Keratinocyte (primary cell): Measurements from ENCODE around the gene CLDN18. TPM values are rescaled to one million over a fixed set of nuclear protein-coding genes. Genes with fewer than 3 reads are reported as not detected.

Experiments used
- DNase-seq: peaks from one replicate; pipeline ENCODE4 v3.0.0-alpha.2; 2011; ENCODE audit warnings: low read depth, missing footprints, low spot score
- FAIRE-seq: peaks from 2 replicates; lab custom pipeline; 2011; peaks lifted over from hg19 to GRCh38; lab: Jason Lieb, UNC
- H2AFZ ChIP-seq: 2 replicates; pipeline ENCODE4 v1.6.0; 2012; ENCODE audit warnings: low read length, control low read depth, inconsistent platforms; ENCODE audit not compliant: control insufficient read depth
- H3K27ac ChIP-seq: 2 replicates; pipeline ENCODE4 v1.5.1; 2011; ENCODE audit warnings: low read length; ENCODE audit not compliant: control insufficient read depth, insufficient read depth
- H3K27me3 ChIP-seq: 3 replicates; pipeline ENCODE4 v1.6.0; 2011; ENCODE audit warnings: low read length; ENCODE audit not compliant: control insufficient read depth, insufficient read depth; ENCODE audit errors: extremely low read depth
- H3K36me3 ChIP-seq, 2 experiments: 2 replicates in 1 of 2; 3 replicates in 1 of 2; pipeline ENCODE4 v1.5.1; 2011; ENCODE audit warnings: low read length in 2 of 2, mild to moderate bottlenecking in 1 of 2; ENCODE audit not compliant: control insufficient read depth in 2 of 2, insufficient read depth in 2 of 2; ENCODE audit errors: extremely low read depth in 1 of 2
- H3K4me1 ChIP-seq: 3 replicates; pipeline ENCODE4 v1.5.1; 2011; ENCODE audit warnings: low read length; ENCODE audit not compliant: control insufficient read depth, insufficient read depth; ENCODE audit errors: extremely low read depth
- H3K4me2 ChIP-seq: 3 replicates; pipeline ENCODE4 v1.6.0; 2011; ENCODE audit warnings: low read depth, low read length; ENCODE audit not compliant: control insufficient read depth, insufficient read depth; ENCODE audit errors: extremely low read depth
- H3K4me3 ChIP-seq, 3 experiments: fragments of 200-600 bp in 1 of 3; sonication (generic) in 1 of 3; 2 replicates in 2 of 3; 3 replicates in 1 of 3; pipeline ENCODE4 v1.5.1; 2011 to 2016; ENCODE audit warnings: low read length in 3 of 3, mild to moderate bottlenecking in 3 of 3, control low read depth in 2 of 3, inconsistent platforms in 1 of 3, low read depth in 1 of 3, mixed read lengths in 1 of 3, mixed run types in 1 of 3, moderate library complexity in 1 of 3; ENCODE audit not compliant: control insufficient read depth in 2 of 3, insufficient read depth in 2 of 3; ENCODE audit errors: extremely low read depth in 1 of 3
- H3K79me2 ChIP-seq: 2 replicates; pipeline ENCODE4 v1.6.0; 2012; ENCODE audit warnings: low read length; ENCODE audit not compliant: control insufficient read depth, insufficient read depth
- H3K9ac ChIP-seq: 3 replicates; pipeline ENCODE4 v1.6.0; 2011; ENCODE audit warnings: low read length; ENCODE audit not compliant: control insufficient read depth, insufficient read depth; ENCODE audit errors: extremely low read depth
- H3K9me1 ChIP-seq: 3 replicates; pipeline ENCODE4 v1.6.0; 2011; ENCODE audit warnings: low read length; ENCODE audit not compliant: control insufficient read depth, insufficient read depth; ENCODE audit errors: extremely low read depth
- H3K9me3 ChIP-seq: 2 replicates; pipeline ENCODE4 v1.5.1; 2012; ENCODE audit warnings: low read depth, low read length; ENCODE audit not compliant: control insufficient read depth
- H4K20me1 ChIP-seq: 3 replicates; pipeline ENCODE4 v1.6.0; 2011; ENCODE audit warnings: low read length; ENCODE audit not compliant: control insufficient read depth, insufficient read depth; ENCODE audit errors: extremely low read depth
- CTCF ChIP-seq, 3 experiments: IDR thresholded peaks in 1 of 3; conservative IDR thresholded peaks in 1 of 3; optimal IDR thresholded peaks in 1 of 3; 2 replicates in 2 of 3; 3 replicates in 1 of 3; pipeline versions ENCODE3 to v1.5.1; 2011; ENCODE audit warnings: low read length in 3 of 3, mild to moderate bottlenecking in 3 of 3, moderate library complexity in 2 of 3, control low read depth in 1 of 3, inconsistent platforms in 1 of 3; ENCODE audit not compliant: insufficient read depth in 2 of 3; ENCODE audit errors: extremely low read depth in 1 of 3
- EZH2 ChIP-seq: IDR thresholded peaks from one replicate; pipeline ENCODE4 v1.6.1; 2012; ENCODE audit warnings: inconsistent platforms, mild to moderate bottlenecking, low read length, moderate library complexity
- dilution Hi-C: fragments of 300-500 bp; cut with MboI; formaldehyde crosslinking; loops from one replicate; pipeline ENCODE4 v1.7.0; 2020; ENCODE audit warnings: low sequenced_read_pairs; ENCODE audit not compliant: extremely low pct_ligation_motif_present
- polyA plus RNA-seq, 5 experiments: library from polyadenylated mRNA; depleted of rRNA in 3 of 5; stranded (reverse) in 3 of 5; stranded (forward) in 1 of 5; unstranded in 1 of 5; fragments of >200 nt; gene quantifications; 1 replicate in 1 of 5; 2 replicates in 3 of 5; 3 replicates in 1 of 5; pipeline versions ENCODE4 v1.2.1 to v1.2.3, GENCODE V29; 2011 to 2012; ENCODE audit warnings: missing spikeins in 2 of 5, low read depth in 1 of 5, low replicate concordance in 1 of 5

The CLDN18 gene
- polyA plus RNA-seq, 1 donor (not counting 4 experiments of a cell fraction or from before 2014, with no cell fraction given): not detected

DNA sequence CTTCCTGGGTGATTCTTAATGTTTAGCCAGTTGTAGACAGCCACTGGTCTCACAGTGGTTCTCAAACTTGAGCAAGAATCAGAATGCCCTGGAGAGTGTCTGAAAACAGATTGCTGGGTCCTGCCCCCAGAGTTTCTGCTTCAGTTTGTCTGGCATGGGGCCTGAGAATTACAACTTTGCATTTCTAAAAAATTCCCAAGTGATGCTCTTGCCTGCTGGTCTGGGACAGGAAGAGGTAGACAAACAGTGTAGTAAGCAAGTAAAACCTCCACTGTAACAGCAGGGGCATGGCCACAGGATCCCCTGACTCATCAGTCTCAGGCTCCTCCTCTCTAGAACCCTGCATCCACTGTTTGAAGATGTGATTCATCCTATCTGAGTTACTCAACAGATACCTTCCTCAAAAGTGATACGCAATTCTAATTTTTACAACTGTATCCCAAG, 69.0 kb downstream of the CLDN18 start:
- TF ChIP-seq EZH2 (no peak), CTCF (optimal IDR thresholded peaks at IDR 0.05 in 1 of 3, IDR thresholded peaks at IDR 0.05 in 1 of 3, conservative IDR thresholded peaks at IDR 0.05 in 1 of 3; ENCODE audit: extremely low read depth in 1 of 3, insufficient read depth in 2 of 3, low read length in 3 of 3) (no peak)
- Histone ChIP-seq H3K27ac (peak overlapping the region; percentile 65), H3K4me3 (no peak overlapping the region), H3K36me3 (no peaks in the 10 kb centered on the region), H3K9me3 (no peaks in the 10 kb centered on the region), H2AFZ (no peak overlapping the region), H3K27me3 (no peaks in the 10 kb centered on the region), H3K4me2 (no peak overlapping the region), H3K9ac (peak overlapping the region; percentile 15), H3K4me1 (peaks cover 37% of the 10 kb centered on the region), H4K20me1 (no peaks in the 10 kb centered on the region), H3K9me1 (peaks cover 12% of the 10 kb centered on the region), H3K79me2 (no peaks in the 10 kb centered on the region)
- dilution Hi-C loops: no loop called here
- FAIRE-seq (peak; percentile 93), DNase-seq (peak; percentile 60)

DNA sequence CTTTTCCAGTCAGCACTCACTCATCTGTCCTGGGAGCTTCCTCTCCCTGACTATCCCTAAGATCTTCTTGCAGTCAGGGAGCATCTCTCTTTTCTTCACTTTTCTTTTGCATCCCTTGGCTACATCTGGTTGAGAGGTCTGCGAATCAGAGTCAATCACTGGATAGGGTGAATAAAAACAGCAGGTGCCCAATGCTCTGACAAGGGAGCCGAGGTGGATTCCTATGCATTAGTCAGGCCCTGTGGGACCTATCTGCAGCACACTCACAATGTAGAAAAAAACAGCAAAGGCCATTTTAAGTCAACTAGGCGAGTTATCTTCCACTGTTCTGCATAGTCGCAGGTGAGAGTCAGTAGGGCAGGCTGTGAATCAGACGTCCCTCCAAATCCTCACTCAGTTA, 69.9 kb downstream of the CLDN18 start:
- FAIRE-seq: no peak
- Histone ChIP-seq H3K9me3 (no peaks in the 10 kb centered on the region), H3K4me3 (no peak overlapping the region), H3K27ac (no peak overlapping the region), H3K4me2 (no peak overlapping the region), H3K4me1 (peaks cover 37% of the 10 kb centered on the region), H3K27me3 (no peaks in the 10 kb centered on the region), H4K20me1 (no peaks in the 10 kb centered on the region), H3K9me1 (peaks cover 12% of the 10 kb centered on the region), H3K36me3 (peaks cover 0 to 1% of the 10 kb centered on the region in 2 experiments), H3K9ac (no peak overlapping the region), H2AFZ (no peak overlapping the region), H3K79me2 (no peaks in the 10 kb centered on the region)
- DNase-seq: no peak
- TF ChIP-seq EZH2 (no peak), CTCF (optimal IDR thresholded peaks at IDR 0.05 in 1 of 3, IDR thresholded peaks at IDR 0.05 in 1 of 3, conservative IDR thresholded peaks at IDR 0.05 in 1 of 3; ENCODE audit: extremely low read depth in 1 of 3, insufficient read depth in 2 of 3, low read length in 3 of 3) (no peak)
- dilution Hi-C loops: no loop called here
